ENCODE measurements around the gene URB2. TPM values are rescaled to one million over a fixed set of nuclear protein-coding genes. Genes with fewer than 3 reads are reported as not detected.

URB2 gene
- total and polyA plus RNA-seq, 10 of the 15 experiments (the other 5 are each of a cell fraction or from before 2014, with no cell fraction given) = 2.7 to 24.0 (median 16.9) TPM

GRCh38 chr1:229579059-229579673, 46.9 kb upstream of the URB2 start:
- WGBS (ENCODE audit: insufficient coverage, insufficient replicate concordance, low lambda C conversion rate, missing lambda C conversion rate) = 60% methylated on average over 9 of the region's 9 CpGs
- ATAC-seq (peak; percentile 93), DNase-seq (ENCODE audit: low read depth, low spot score) (peak; percentile 41), FAIRE-seq (peak; percentile 92)
- intact Hi-C loops (cut with micrococcal nuclease; ENCODE audit: unreplicated experiment) (no loop called here), in situ Hi-C loops (cut with MboI) (no loop called here)
- Histone ChIP-seq H3K4me2 (ENCODE audit: control insufficient read depth, insufficient read depth) (peak overlapping the region; percentile 82), H3K4me3 (peak overlapping the region; percentile 35; the same call in 1 of the 2 replicates), H3K79me2 (ENCODE audit: control insufficient read depth, insufficient read depth, low read length) (no peaks in the 10 kb centered on the region), H3K4me1 (ENCODE audit: control insufficient read depth, insufficient read depth, low read length) (peaks cover 9% of the 10 kb centered on the region), H4K20me1 (ENCODE audit: control insufficient read depth, insufficient read depth) (no peaks in the 10 kb centered on the region), H3K9me3 (replicated peaks; ENCODE audit: control insufficient read depth, insufficient read depth, low read length) (no peaks in the 10 kb centered on the region), H3K9ac (ENCODE audit: control insufficient read depth, insufficient read depth, low read length) (peak overlapping the region; percentile 29; the same call in 1 of the 2 replicates), H3K27me3 (replicated peaks in 1 of 2; ENCODE audit: control insufficient read depth in 2 of 2, insufficient read depth in 2 of 2, low read length in 1 of 2) (no peaks in the 10 kb centered on the region; a peak in 1 of 4 replicates), H3K27ac (ENCODE audit: control insufficient read depth, insufficient read depth) (no peak overlapping the region), H2AFZ (ENCODE audit: control insufficient read depth, low read depth, low read length) (peak overlapping the region; percentile 64), H3K36me3 (ENCODE audit: control insufficient read depth in 2 of 2, insufficient read depth in 2 of 2, low read length in 1 of 2) (no peaks in the 10 kb centered on the region)
- ChIA-PET CTCF (interaction anchor here (0.8 to 2.5 kb wide), 5 partner anchors 9 to 51 kb away, joined by 3 to 8 read pairs (median 4); partner anchors contain the start of gene ABCB10), SMC1A (ENCODE audit: uncharacterized antibody, unreplicated experiment) (interaction anchor here (0.7 to 2.1 kb wide), 8 partner anchors 15 to 98 kb away, joined by 3 to 5 read pairs (median 4); no protein-coding TSS in a partner anchor), POLR2A (interaction anchor here (0.6 to 1.5 kb wide), 4 partner anchors 9 to 53 kb away, joined by 3 to 4 read pairs (median 4); partner anchors contain the start of gene ABCB10), RAD21 (ENCODE audit: unreplicated experiment) (interaction anchor here (0.9 to 2.4 kb wide), 5 partner anchors 21 to 732 kb away, joined by 3 to 20 read pairs (median 3); partner anchors contain the start of gene ABCB10)
- no TSS peak for BruUV-seq (replicated peaks)
- TF ChIP-seq SKIL (IDR thresholded peaks at IDR 0.05; ENCODE audit: low read depth, poor library complexity, severe bottlenecking) (no peak), IKZF1 (conservative IDR thresholded peaks at IDR 0.05) (0 out of 2 replicates have a peak, but pooled peaks have one; percentile 18), CHD1 (IDR thresholded peaks at IDR 0.05; ENCODE audit: low read depth, low read length) (no peak), NFYA (IDR thresholded peaks at IDR 0.05; ENCODE audit: borderline replicate concordance, low read depth, low read length) (no peak), EGR1 (IDR thresholded peaks at IDR 0.05; ENCODE audit: borderline replicate concordance in 1 of 2, low read depth in 2 of 2, low read length in 2 of 2) (no peak), E2F4 (IDR thresholded peaks at IDR 0.05; ENCODE audit: low read depth, low read length) (no peak), POLR2AphosphoS5 (IDR thresholded peaks at IDR 0.05; ENCODE audit: low read length) (no peak), TCF3 (IDR thresholded peaks at IDR 0.05; ENCODE audit: borderline replicate concordance, insufficient read depth, low read depth, low read length) (no peak), YY1 (IDR thresholded peaks at IDR 0.05; ENCODE audit: low read depth, low read length) (no peak), SMAD5 (IDR thresholded peaks at IDR 0.05; ENCODE audit: low read depth) (no peak), SREBF2 (IDR thresholded peaks at IDR 0.05; ENCODE audit: low read length) (no peak), SUPT20H (IDR thresholded peaks at IDR 0.05; ENCODE audit: borderline replicate concordance, control insufficient read depth, low read depth, low read length) (no peak), E4F1 (IDR thresholded peaks at IDR 0.05; ENCODE audit: borderline replicate concordance, partially characterized antibody) (no peak), RBBP5 (conservative IDR thresholded peaks at IDR 0.05) (no peak)

Data from GM12878 (cell line).